A549 (cell line): ENCODE data around the gene CAPS2. TPM values are rescaled to one million over a fixed set of nuclear protein-coding genes. Genes with fewer than 3 reads are reported as not detected.

Source experiments
- ATAC-seq, 2 experiments: fragments of 200-7000 bp in 1 of 2; fragments of >200 bp in 1 of 2; cut with Nextera tagmentation in 1 of 2; cut with Tn5 transposase in 1 of 2; 3 replicates each; pipeline versions ENCODE4 v1.8.0 to v1.9.1; 2018 to 2020; ENCODE audit warnings: mild to moderate bottlenecking in 1 of 2, moderate library complexity in 1 of 2
- CTCF ChIA-PET: fragments of 300-600 bp; sonication (Branson Sonifier 250); formaldehyde crosslinking; extraction: SDS; loops from one replicate; lab custom pipeline; 2021; ENCODE audit warnings: antibody characterized with exemption, inconsistent platforms; lab: Yijun Ruan, JAX
- POLR2A ChIA-PET: fragments of 350-600 bp; formaldehyde crosslinking; extraction: SDS; loops from one replicate; lab custom pipeline; 2021; ENCODE audit warnings: antibody characterized with exemption, inconsistent platforms; lab: Yijun Ruan, JAX
- DNase-seq, 2 experiments: peaks; one replicate each; pipeline versions ENCODE4 v3.0.0 to v3.0.0-alpha.2; 2011 to 2016; ENCODE audit warnings: low read depth in 1 of 2, low spot score in 1 of 2
- FAIRE-seq: peaks from 2 replicates; lab custom pipeline; 2011; peaks lifted over from hg19 to GRCh38; lab: Jason Lieb, UNC
- H3K27ac ChIP-seq, 2 experiments: fragments of >200 bp; sonication (Bioruptor Twin); formaldehyde crosslinking; 3 replicates each; pipeline ENCODE4 v1.5.1; 2016 to 2017
- H3K4me1 ChIP-seq: fragments of >200 bp; sonication (Bioruptor Twin); formaldehyde crosslinking; 3 replicates; pipeline ENCODE4 v1.6.1; 2016
- H3K4me2 ChIP-seq: fragments of >200 bp; sonication (Bioruptor Twin); formaldehyde crosslinking; 3 replicates; pipeline ENCODE4 v1.6.1; 2016
- H3K4me3 ChIP-seq: fragments of >200 bp; sonication (Bioruptor Twin); formaldehyde crosslinking; 3 replicates; pipeline ENCODE4 v1.5.1; 2016
- H3K9me3 ChIP-seq: fragments of >200 bp; sonication (Bioruptor Twin); formaldehyde crosslinking; 3 replicates; pipeline ENCODE4 v1.6.1; 2016
- CBX2 ChIP-seq: fragments of 200-600 bp; sonication (generic); IDR thresholded peaks from 2 replicates; pipeline ENCODE4 v1.6.1; 2016; ENCODE audit warnings: low read depth, mild to moderate bottlenecking, borderline replicate concordance
- EHF ChIP-seq: fragments of 250-450 bp; sonication (Bioruptor Pico); IDR thresholded peaks from 2 replicates; pipeline ENCODE4 v1.5.0; 2020; ENCODE audit warnings: mild to moderate bottlenecking
- EHMT2 ChIP-seq: fragments of 200-600 bp; sonication (generic); IDR thresholded peaks from 2 replicates; pipeline ENCODE4 v1.6.1; 2016; ENCODE audit warnings: antibody characterized with exemption, low read depth, mild to moderate bottlenecking, moderate library complexity
- FOXS1 ChIP-seq: fragments of 250-450 bp; sonication (Bioruptor Pico); IDR thresholded peaks from 2 replicates; pipeline ENCODE4 v1.5.0; 2020; ENCODE audit warnings: mild to moderate bottlenecking, moderate library complexity
- MAZ ChIP-seq: fragments of 150-350 bp; IDR thresholded peaks from 2 replicates; pipeline ENCODE4 v1.6.1; 2014; ENCODE audit warnings: antibody characterized with exemption, low read depth, low read length, borderline replicate concordance
- NFE2L2 ChIP-seq: fragments of 150-350 bp; conservative IDR thresholded peaks from 2 replicates; pipeline ENCODE4 v1.6.1; 2014; ENCODE audit warnings: low read length
- NR3C1 ChIP-seq: fragments of >200 bp; sonication (Bioruptor Twin); formaldehyde crosslinking; IDR thresholded peaks from 3 replicates; pipeline ENCODE4 v1.6.1; 2017
- RAD21 ChIP-seq, 2 experiments: fragments of >200 bp in 1 of 2; sonication (Bioruptor Twin) in 1 of 2; formaldehyde crosslinking in 1 of 2; IDR thresholded peaks in 1 of 2; conservative IDR thresholded peaks in 1 of 2; 2 replicates in 1 of 2; 3 replicates in 1 of 2; pipeline ENCODE4 v1.6.1; 2012 to 2018; ENCODE audit warnings: inconsistent platforms in 1 of 2
- RCOR1 ChIP-seq: fragments of 150-350 bp; IDR thresholded peaks from 2 replicates; pipeline ENCODE4 v1.6.1; 2014; ENCODE audit warnings: antibody characterized with exemption, low read length, low read depth
- TFCP2L1 ChIP-seq: fragments of 250-450 bp; sonication (Bioruptor Pico); IDR thresholded peaks from 2 replicates; pipeline ENCODE4 v1.5.0; 2021; ENCODE audit warnings: mild to moderate bottlenecking
- ZSCAN20 ChIP-seq: fragments of 250-450 bp; sonication (Bioruptor Pico); IDR thresholded peaks from 2 replicates; pipeline ENCODE4 v1.8.0; 2022; ENCODE audit warnings: mild to moderate bottlenecking, moderate library complexity
- WGBS: methylation state at CpG from one replicate; pipeline ENCODE4 v1.1.6; 2017; ENCODE audit errors: missing lambda C conversion rate; 5-methylcytosine and 5-hydroxymethylcytosine counted together
- polyA plus RNA-seq, 4 experiments: library from polyadenylated mRNA; depleted of rRNA in 3 of 4; stranded (reverse); fragments of >200 nt; fragmentation: RNase III in 1 of 4; extraction: RNeasy Plus Mini Kit Qiagen cat#74134 plus additional on column Dnase treatment in 1 of 4; gene quantifications; 2 replicates in 3 of 4; 3 replicates in 1 of 4; pipeline ENCODE4 v1.2.3, GENCODE V29; 2011 to 2017
- TF ChIP-seq, protein P1 (sequence below): fragments of 200-600 bp; sonication (generic); IDR thresholded peaks from 2 replicates; pipeline ENCODE4 v1.6.1; 2016; ENCODE audit warnings: antibody characterized with exemption, mild to moderate bottlenecking, moderate library complexity
- TF ChIP-seq, protein P2 (sequence below): fragments of >200 bp; sonication (Bioruptor Twin); formaldehyde crosslinking; IDR thresholded peaks from 2 replicates; pipeline ENCODE4 v1.6.1; 2016
- TF ChIP-seq, protein P3 (sequence below): IDR thresholded peaks from 2 replicates; pipeline ENCODE4 v1.6.1; 2012
- TF ChIP-seq, protein P4 (sequence below): fragments of 450-650 bp; IDR thresholded peaks from 2 replicates; pipeline ENCODE4 v1.6.1; 2014; ENCODE audit warnings: antibody characterized with exemption
- TF ChIP-seq, protein P5 (sequence below): fragments of 250-450 bp; sonication (Bioruptor Pico); IDR thresholded peaks from 2 replicates; pipeline ENCODE4 v1.5.0; 2021; ENCODE audit warnings: mild to moderate bottlenecking, moderate library complexity, borderline replicate concordance
- TF ChIP-seq, protein P6 (sequence below): fragments of 150-350 bp; IDR thresholded peaks from 2 replicates; pipeline ENCODE4 v1.6.1; 2014; ENCODE audit warnings: low read depth, mild to moderate bottlenecking, low read length

Gene CAPS2
- polyA plus RNA-seq, 2 of the 4 experiments (the other 2 are of a cell fraction), result 2.6 to 7.0 TPM

DNA sequence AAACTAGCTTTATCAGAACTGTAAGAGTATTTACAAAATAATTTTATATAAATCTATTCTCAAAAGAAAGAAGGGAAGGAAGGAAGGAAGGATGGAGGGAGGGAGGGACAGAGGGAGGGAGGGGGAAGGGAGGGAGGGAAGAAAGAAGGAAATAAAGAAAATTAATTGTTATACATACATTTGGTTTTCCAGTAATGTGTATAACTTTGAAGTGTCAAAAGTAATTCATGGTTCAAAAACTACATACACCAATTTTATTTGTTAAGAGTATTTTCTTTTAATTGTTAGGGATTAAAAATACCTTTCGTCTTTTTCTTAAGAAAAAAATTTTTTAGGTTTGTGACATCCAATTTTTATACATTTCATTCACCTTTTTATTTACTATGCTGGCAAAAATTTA lies 103.0 kb downstream of the CAPS2 start:
- Histone ChIP-seq H3K4me3 (no peak overlapping the region), H3K9me3 (no peaks in the 10 kb centered on the region), H3K4me2 (no peak overlapping the region), H3K4me1 (no peaks in the 10 kb centered on the region)
- 72% methylated on average over 1 of the region's 1 CpG for WGBS
- DNase-seq, result no peak
- FAIRE-seq, result no peak
- CTCF ChIA-PET, result no interaction called here
- ATAC-seq, result no peak
- no peak for TF ChIP-seq MAZ
- TF ChIP-seq, protein P1, sequence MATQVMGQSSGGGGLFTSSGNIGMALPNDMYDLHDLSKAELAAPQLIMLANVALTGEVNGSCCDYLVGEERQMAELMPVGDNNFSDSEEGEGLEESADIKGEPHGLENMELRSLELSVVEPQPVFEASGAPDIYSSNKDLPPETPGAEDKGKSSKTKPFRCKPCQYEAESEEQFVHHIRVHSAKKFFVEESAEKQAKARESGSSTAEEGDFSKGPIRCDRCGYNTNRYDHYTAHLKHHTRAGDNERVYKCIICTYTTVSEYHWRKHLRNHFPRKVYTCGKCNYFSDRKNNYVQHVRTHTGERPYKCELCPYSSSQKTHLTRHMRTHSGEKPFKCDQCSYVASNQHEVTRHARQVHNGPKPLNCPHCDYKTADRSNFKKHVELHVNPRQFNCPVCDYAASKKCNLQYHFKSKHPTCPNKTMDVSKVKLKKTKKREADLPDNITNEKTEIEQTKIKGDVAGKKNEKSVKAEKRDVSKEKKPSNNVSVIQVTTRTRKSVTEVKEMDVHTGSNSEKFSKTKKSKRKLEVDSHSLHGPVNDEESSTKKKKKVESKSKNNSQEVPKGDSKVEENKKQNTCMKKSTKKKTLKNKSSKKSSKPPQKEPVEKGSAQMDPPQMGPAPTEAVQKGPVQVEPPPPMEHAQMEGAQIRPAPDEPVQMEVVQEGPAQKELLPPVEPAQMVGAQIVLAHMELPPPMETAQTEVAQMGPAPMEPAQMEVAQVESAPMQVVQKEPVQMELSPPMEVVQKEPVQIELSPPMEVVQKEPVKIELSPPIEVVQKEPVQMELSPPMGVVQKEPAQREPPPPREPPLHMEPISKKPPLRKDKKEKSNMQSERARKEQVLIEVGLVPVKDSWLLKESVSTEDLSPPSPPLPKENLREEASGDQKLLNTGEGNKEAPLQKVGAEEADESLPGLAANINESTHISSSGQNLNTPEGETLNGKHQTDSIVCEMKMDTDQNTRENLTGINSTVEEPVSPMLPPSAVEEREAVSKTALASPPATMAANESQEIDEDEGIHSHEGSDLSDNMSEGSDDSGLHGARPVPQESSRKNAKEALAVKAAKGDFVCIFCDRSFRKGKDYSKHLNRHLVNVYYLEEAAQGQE, result no peak
- TF ChIP-seq, protein P2, sequence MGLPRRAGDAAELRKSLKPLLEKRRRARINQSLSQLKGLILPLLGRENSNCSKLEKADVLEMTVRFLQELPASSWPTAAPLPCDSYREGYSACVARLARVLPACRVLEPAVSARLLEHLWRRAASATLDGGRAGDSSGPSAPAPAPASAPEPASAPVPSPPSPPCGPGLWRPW, result no peak
- TF ChIP-seq RCOR1, result no peak
- no peak for TF ChIP-seq EHF (CRISPR knock-in tag)
- no peak for TF ChIP-seq EHMT2
- TF ChIP-seq, protein P3, sequence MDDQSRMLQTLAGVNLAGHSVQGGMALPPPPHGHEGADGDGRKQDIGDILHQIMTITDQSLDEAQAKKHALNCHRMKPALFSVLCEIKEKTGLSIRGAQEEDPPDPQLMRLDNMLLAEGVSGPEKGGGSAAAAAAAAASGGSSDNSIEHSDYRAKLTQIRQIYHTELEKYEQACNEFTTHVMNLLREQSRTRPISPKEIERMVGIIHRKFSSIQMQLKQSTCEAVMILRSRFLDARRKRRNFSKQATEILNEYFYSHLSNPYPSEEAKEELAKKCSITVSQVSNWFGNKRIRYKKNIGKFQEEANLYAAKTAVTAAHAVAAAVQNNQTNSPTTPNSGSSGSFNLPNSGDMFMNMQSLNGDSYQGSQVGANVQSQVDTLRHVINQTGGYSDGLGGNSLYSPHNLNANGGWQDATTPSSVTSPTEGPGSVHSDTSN, result no peak
- TF ChIP-seq FOXS1 (CRISPR knock-in tag), result no peak
- TF ChIP-seq, protein P4, sequence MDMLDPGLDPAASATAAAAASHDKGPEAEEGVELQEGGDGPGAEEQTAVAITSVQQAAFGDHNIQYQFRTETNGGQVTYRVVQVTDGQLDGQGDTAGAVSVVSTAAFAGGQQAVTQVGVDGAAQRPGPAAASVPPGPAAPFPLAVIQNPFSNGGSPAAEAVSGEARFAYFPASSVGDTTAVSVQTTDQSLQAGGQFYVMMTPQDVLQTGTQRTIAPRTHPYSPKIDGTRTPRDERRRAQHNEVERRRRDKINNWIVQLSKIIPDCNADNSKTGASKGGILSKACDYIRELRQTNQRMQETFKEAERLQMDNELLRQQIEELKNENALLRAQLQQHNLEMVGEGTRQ, result no peak
- no peak for TF ChIP-seq TFCP2L1 (CRISPR knock-in tag)
- TF ChIP-seq, protein P5, sequence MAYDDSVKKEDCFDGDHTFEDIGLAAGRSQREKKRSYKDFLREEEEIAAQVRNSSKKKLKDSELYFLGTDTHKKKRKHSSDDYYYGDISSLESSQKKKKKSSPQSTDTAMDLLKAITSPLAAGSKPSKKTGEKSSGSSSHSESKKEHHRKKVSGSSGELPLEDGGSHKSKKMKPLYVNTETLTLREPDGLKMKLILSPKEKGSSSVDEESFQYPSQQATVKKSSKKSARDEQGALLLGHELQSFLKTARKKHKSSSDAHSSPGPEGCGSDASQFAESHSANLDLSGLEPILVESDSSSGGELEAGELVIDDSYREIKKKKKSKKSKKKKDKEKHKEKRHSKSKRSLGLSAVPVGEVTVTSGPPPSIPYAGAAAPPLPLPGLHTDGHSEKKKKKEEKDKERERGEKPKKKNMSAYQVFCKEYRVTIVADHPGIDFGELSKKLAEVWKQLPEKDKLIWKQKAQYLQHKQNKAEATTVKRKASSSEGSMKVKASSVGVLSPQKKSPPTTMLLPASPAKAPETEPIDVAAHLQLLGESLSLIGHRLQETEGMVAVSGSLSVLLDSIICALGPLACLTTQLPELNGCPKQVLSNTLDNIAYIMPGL, result no peak
- no peak for TF ChIP-seq ZSCAN20 (CRISPR knock-in tag)
- TF ChIP-seq RAD21 (conservative IDR thresholded peaks at IDR 0.05 in 1 of 2, IDR thresholded peaks at IDR 0.05 in 1 of 2), result no peak
- TF ChIP-seq NR3C1, result no peak
- TF ChIP-seq CBX2, result no peak
- TF ChIP-seq, protein P6, sequence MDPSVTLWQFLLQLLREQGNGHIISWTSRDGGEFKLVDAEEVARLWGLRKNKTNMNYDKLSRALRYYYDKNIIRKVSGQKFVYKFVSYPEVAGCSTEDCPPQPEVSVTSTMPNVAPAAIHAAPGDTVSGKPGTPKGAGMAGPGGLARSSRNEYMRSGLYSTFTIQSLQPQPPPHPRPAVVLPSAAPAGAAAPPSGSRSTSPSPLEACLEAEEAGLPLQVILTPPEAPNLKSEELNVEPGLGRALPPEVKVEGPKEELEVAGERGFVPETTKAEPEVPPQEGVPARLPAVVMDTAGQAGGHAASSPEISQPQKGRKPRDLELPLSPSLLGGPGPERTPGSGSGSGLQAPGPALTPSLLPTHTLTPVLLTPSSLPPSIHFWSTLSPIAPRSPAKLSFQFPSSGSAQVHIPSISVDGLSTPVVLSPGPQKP, result no peak
- TF ChIP-seq NFE2L2, result no peak
- TF ChIP-seq, all 56 proteins: peak for 0
- H3K27ac ChIP-seq, result no peak overlapping the region
- POLR2A ChIA-PET, result no interaction called here

Other genes with a start within 250 kb of the CAPS2 start
- gene KCNC2, start 120.5 kb downstream of the CAPS2 start, polyA plus RNA-seq (2011; rRNA removed), result not detected in 2 replicates
- gene KCNC2, start 120.5 kb downstream of the CAPS2 start, polyA plus RNA-seq (2017; fragmentation: RNase III; extraction: RNeasy Plus Mini Kit Qiagen cat#74134 plus additional on column Dnase treatment), result not detected in 3 replicates
- not detected in 2 replicates for gene GLIPR1L1, start 4.3 kb upstream of the CAPS2 start, polyA plus RNA-seq (2011; rRNA removed)
- not detected in 3 replicates for gene GLIPR1L1, start 4.3 kb upstream of the CAPS2 start, polyA plus RNA-seq (2017; fragmentation: RNase III; extraction: RNeasy Plus Mini Kit Qiagen cat#74134 plus additional on column Dnase treatment)
- gene GLIPR1L2, start 60.8 kb upstream of the CAPS2 start, polyA plus RNA-seq (2011; rRNA removed), result 0.90 and 0.97 TPM in 2 replicates
- 0.24 to 0.57 TPM (median 0.40 TPM) in 3 replicates for gene GLIPR1L2, start 60.8 kb upstream of the CAPS2 start, polyA plus RNA-seq (2017; fragmentation: RNase III; extraction: RNeasy Plus Mini Kit Qiagen cat#74134 plus additional on column Dnase treatment)
- 42.2 and 45.8 TPM in 2 replicates for gene GLIPR1, start 150.4 kb upstream of the CAPS2 start, polyA plus RNA-seq (2011; rRNA removed)
- 42.6 to 45.0 TPM (median 44.5 TPM) in 3 replicates for gene GLIPR1, start 150.4 kb upstream of the CAPS2 start, polyA plus RNA-seq (2017; fragmentation: RNase III; extraction: RNeasy Plus Mini Kit Qiagen cat#74134 plus additional on column Dnase treatment)
- 63.9 and 122 TPM in 2 replicates for gene KRR1, start 181.3 kb upstream of the CAPS2 start, polyA plus RNA-seq (2011; rRNA removed)
- gene KRR1, start 181.3 kb upstream of the CAPS2 start, polyA plus RNA-seq (2017; fragmentation: RNase III; extraction: RNeasy Plus Mini Kit Qiagen cat#74134 plus additional on column Dnase treatment), result 63.7 to 74.3 TPM (median 66.1 TPM) in 3 replicates